KG1 (cell line): ENCODE measurements around the gene PEX6.
A peak's percentile ranks its signal among the peaks of the same experiment; 100 is the strongest.
"Not testable (repeated sequence)": the region's sequence is repeated elsewhere in the genome, so short reads cannot be mapped to it uniquely, and the experiment has no call there.

Experiments used
- DNase-seq: peaks from one replicate; lab custom pipeline; 2025; lab: John Stamatoyannopoulos, UW

The PEX6 gene

GRCh38 chr6:42998205-42998604 is 19.2 kb upstream of the PEX6 start:
- not testable (repeated sequence) for DNase-seq

GRCh38 chr6:42996513-42996912 is 17.5 kb upstream of the PEX6 start:
- no peak for DNase-seq

GRCh38 chr6:42993445-42993844 is 14.5 kb upstream of the PEX6 start:
- DNase-seq: no peak

GRCh38 chr6:42989923-42990322 is 10.9 kb upstream of the PEX6 start:
- no peak for DNase-seq

GRCh38 chr6:42988486-42989020 is 9.6 kb upstream of the PEX6 start:
- no peak for DNase-seq

- DNase-seq: no peak
Observed at GRCh38 chr6:42987533-42988451, 8.8 kb upstream of the PEX6 start.

- no peak for DNase-seq
Observed at GRCh38 chr6:42984924-42985475, 6.0 kb upstream of the PEX6 start.

GRCh38 chr6:42984001-42984923 is 5.3 kb upstream of the PEX6 start, which contains the start of gene PPP2R5D:
Gene PPP2R5D, plus strand, starts transcription at chr6:42984570. Its CDS starts 108 bp downstream, at chr6:42984678.
- peak; percentile 98 for DNase-seq

GRCh38 chr6:42981836-42982235 is 2.9 kb upstream of the PEX6 start:
- no peak for DNase-seq

GRCh38 chr6:42979523-42980177 is 669 bp upstream of the PEX6 start:
- no peak for DNase-seq

GRCh38 chr6:42978487-42978838 is 518 bp downstream of the PEX6 start:
- no peak for DNase-seq

GRCh38 chr6:42974919-42975505 is 4.0 kb downstream of the PEX6 start:
- DNase-seq: no peak

GRCh38 chr6:42973926-42974325 is 5.1 kb downstream of the PEX6 start:
- DNase-seq: no peak

- no peak for DNase-seq
Observed at GRCh38 chr6:42971746-42972327, 7.1 kb downstream of the PEX6 start.

- no peak for DNase-seq
Observed at GRCh38 chr6:42970871-42971612, 7.9 kb downstream of the PEX6 start.

- DNase-seq: no peak
Observed at GRCh38 chr6:42969934-42970333, 9.0 kb downstream of the PEX6 start.

- no peak for DNase-seq
Observed at GRCh38 chr6:42969431-42969830, 9.6 kb downstream of the PEX6 start.

- no peak for DNase-seq
Observed at GRCh38 chr6:42968783-42969182, 10.2 kb downstream of the PEX6 start.

GRCh38 chr6:42968126-42968701 is 10.8 kb downstream of the PEX6 start:
- DNase-seq: no peak

GRCh38 chr6:42967228-42967627 is 11.8 kb downstream of the PEX6 start:
- DNase-seq: no peak
